Activated CD8-positive, alpha-beta memory T cell treated with anti-CD3 and anti-CD28 coated beads, Interleukin-2, amount 50 U/mL, for 1 hour (primary cell): Measurements from ENCODE around the gene DLG2.

Experiments
- DNase-seq: peaks from one replicate; pipeline ENCODE4 v3.0.0-alpha.2; 2020; ENCODE audit errors: extremely low read depth

The DLG2 gene

GRCh38 chr11:83574519-83574918 lies 2052.6 kb downstream of the DLG2 start:
- no peak for DNase-seq

GRCh38 chr11:83572581-83573496 lies 2054.3 kb downstream of the DLG2 start:
- no peak for DNase-seq

GRCh38 chr11:83571302-83571701 lies 2055.8 kb downstream of the DLG2 start:
- DNase-seq: no peak

- no peak for DNase-seq
Observed at GRCh38 chr11:83569134-83569805, 2057.9 kb downstream of the DLG2 start.

GRCh38 chr11:83568516-83568915 lies 2058.6 kb downstream of the DLG2 start:
- DNase-seq: no peak

- no peak for DNase-seq
Observed at GRCh38 chr11:83566950-83567349, 2060.2 kb downstream of the DLG2 start.

GRCh38 chr11:83564870-83565269 lies 2062.3 kb downstream of the DLG2 start:
- no peak for DNase-seq

- DNase-seq: no peak
Observed at GRCh38 chr11:83558281-83558680, 2068.9 kb downstream of the DLG2 start.

GRCh38 chr11:83557653-83558052 lies 2069.5 kb downstream of the DLG2 start:
- DNase-seq: no peak

GRCh38 chr11:83554876-83555275 lies 2072.3 kb downstream of the DLG2 start:
- no peak for DNase-seq

GRCh38 chr11:83549984-83550667 lies 2077.0 kb downstream of the DLG2 start:
- no peak for DNase-seq

GRCh38 chr11:83546368-83546767 lies 2080.8 kb downstream of the DLG2 start:
- DNase-seq: no peak

- no peak for DNase-seq
Observed at GRCh38 chr11:83545494-83546260, 2081.5 kb downstream of the DLG2 start.

- no peak for DNase-seq
Observed at GRCh38 chr11:83544846-83545245, 2082.3 kb downstream of the DLG2 start.

- DNase-seq: no peak
Observed at GRCh38 chr11:83543706-83544439, 2083.3 kb downstream of the DLG2 start.

- no peak for DNase-seq
Observed at GRCh38 chr11:83542861-83543260, 2084.3 kb downstream of the DLG2 start.

- DNase-seq: no peak
Observed at GRCh38 chr11:83540728-83541127, 2086.4 kb downstream of the DLG2 start.

GRCh38 chr11:83540112-83540675 lies 2086.9 kb downstream of the DLG2 start:
- no peak for DNase-seq

GRCh38 chr11:83538286-83538685 lies 2088.9 kb downstream of the DLG2 start:
- no peak for DNase-seq

- DNase-seq: no peak
Observed at GRCh38 chr11:83537131-83537610, 2090.0 kb downstream of the DLG2 start.

GRCh38 chr11:83533166-83533565 lies 2094.0 kb downstream of the DLG2 start:
- DNase-seq: no peak
